ENCODE data around the gene RRAGD.

Gene RRAGD

GRCh38 chr6:89321131-89321970 is 90.7 kb downstream of the RRAGD start:
- TF ChIP-seq CTCF (IDR thresholded peaks at IDR 0.05), result no peak
- no peak for TF ChIP-seq ZFX (IDR thresholded peaks at IDR 0.05; ENCODE audit: borderline replicate concordance)
- no peak overlapping the region for H3K27ac ChIP-seq

- TF ChIP-seq CTCF (IDR thresholded peaks at IDR 0.05) (no peak), ZFX (IDR thresholded peaks at IDR 0.05; ENCODE audit: borderline replicate concordance) (no peak)
- H3K27ac ChIP-seq, result no peak overlapping the region
Measured at GRCh38 chr6:89320012-89320559, 92.0 kb downstream of the RRAGD start.

- no peak for TF ChIP-seq ZFX (IDR thresholded peaks at IDR 0.05; ENCODE audit: borderline replicate concordance)
- TF ChIP-seq CTCF (IDR thresholded peaks at IDR 0.05), result no peak
- no peak overlapping the region for H3K27ac ChIP-seq
Measured at GRCh38 chr6:89317067-89317466, 95.0 kb downstream of the RRAGD start.

- no peak within 1 kb of the TSS for H3K27ac ChIP-seq
- TF ChIP-seq ZFX (IDR thresholded peaks at IDR 0.05; ENCODE audit: borderline replicate concordance) (no peak), CTCF (IDR thresholded peaks at IDR 0.05) (no peak)
Measured at GRCh38 chr6:89315249-89315885, 96.7 kb downstream of the RRAGD start, which contains the start of gene GABRR2. Gene GABRR2, minus strand, starts transcription at chr6:89315299. Its CDS starts 134 bp downstream, at chr6:89315165.

GRCh38 chr6:89314692-89315091 is 97.4 kb downstream of the RRAGD start:
- TF ChIP-seq ZFX (IDR thresholded peaks at IDR 0.05; ENCODE audit: borderline replicate concordance) (no peak), CTCF (IDR thresholded peaks at IDR 0.05) (no peak)

More at GRCh38 chr6:89314692-89315091, 97.4 kb downstream of the RRAGD start:
- H3K27ac ChIP-seq, result no peak overlapping the region
